B cell (primary cell): Measurements from ENCODE around the gene ACTR2. TPM values are rescaled to one million over a fixed set of nuclear protein-coding genes. Genes with fewer than 3 reads are reported as not detected.

Experiments used
- ATAC-seq: fragments of 200-7000 bp; cut with Tn5 transposase; one replicate; pipeline ENCODE4 v1.10.0; 2021; ENCODE audit warnings: low read depth, mild to moderate bottlenecking, moderate number of reproducible peaks, moderate library complexity
- CTCF ChIA-PET: fragments of 350-600 bp; sonication (Branson Sonifier 250); formaldehyde crosslinking; loops from one replicate; lab custom pipeline; 2021; ENCODE audit warnings: antibody characterized with exemption, inconsistent platforms; lab: Charles Lee
- POLR2A ChIA-PET: fragments of 350-600 bp; sonication (Branson Sonifier 250); formaldehyde crosslinking; loops from one replicate; lab custom pipeline; 2021; ENCODE audit warnings: antibody characterized with exemption; lab: Charles Lee
- DNase-seq: peaks from one replicate; pipeline ENCODE4 v3.0.0; 2013
- H2AFZ ChIP-seq: 2 replicates; pipeline ENCODE4 v1.6.1; 2012; ENCODE audit warnings: mild to moderate bottlenecking, low read depth, low read length; ENCODE audit not compliant: insufficient read depth, poor library complexity, severe bottlenecking
- H3K27ac ChIP-seq, 2 donors: 1 replicate in 1 of 2; 2 replicates in 1 of 2; pipeline ENCODE4 v1.5.1; 2012 to 2013; ENCODE audit warnings: low read length in 2 of 2, mild to moderate bottlenecking in 2 of 2, moderate library complexity in 1 of 2
- H3K27me3 ChIP-seq, 4 experiments: fragments of 200-600 bp in 1 of 4; sonication (generic) in 1 of 4; replicated peaks in 1 of 4; 1 replicate in 2 of 4; 2 replicates in 2 of 4; pipeline versions ENCODE4 v1.6.1 to v1.7.0; 2013 to 2016; ENCODE audit warnings: low read length in 3 of 4, mild to moderate bottlenecking in 2 of 4, mixed read lengths in 1 of 4, moderate library complexity in 1 of 4; ENCODE audit not compliant: insufficient read depth in 4 of 4, control insufficient read depth in 3 of 4; ENCODE audit errors: control extremely low read depth in 1 of 4
- H3K36me3 ChIP-seq, 2 experiments: replicated peaks in 1 of 2; 1 replicate in 1 of 2; 2 replicates in 1 of 2; pipeline versions ENCODE4 v1.6.1 to v1.7.1; 2013; ENCODE audit warnings: low read length in 1 of 2; ENCODE audit not compliant: insufficient read depth in 2 of 2, control insufficient read depth in 1 of 2; ENCODE audit errors: control extremely low read depth in 1 of 2, extremely low read depth in 1 of 2
- H3K4me1 ChIP-seq, 2 donors: fragments of 200-600 bp in 1 of 2; sonication (generic) in 1 of 2; 1 replicate in 1 of 2; 2 replicates in 1 of 2; pipeline versions ENCODE4 v1.5.1 to v1.6.1; 2013 to 2017; ENCODE audit warnings: low read length in 2 of 2; ENCODE audit not compliant: control insufficient read depth in 2 of 2, insufficient read depth in 2 of 2
- H3K4me2 ChIP-seq: replicated peaks from 2 replicates; pipeline ENCODE3; 2012; ENCODE audit warnings: mild to moderate bottlenecking, low read depth, low read length; ENCODE audit not compliant: poor library complexity, severe bottlenecking
- H3K4me3 ChIP-seq, 5 experiments: fragments of 200-600 bp in 1 of 5; sonication (generic) in 1 of 5; 1 replicate in 3 of 5; 2 replicates in 2 of 5; pipeline versions ENCODE4 v1.5.1 to v1.7.0; 2011 to 2016; ENCODE audit warnings: low read length in 4 of 5, mild to moderate bottlenecking in 4 of 5, low read depth in 2 of 5, control low read depth in 1 of 5, moderate library complexity in 1 of 5; ENCODE audit not compliant: insufficient read depth in 1 of 5; ENCODE audit errors: control extremely low read depth in 1 of 5, extremely low read depth in 1 of 5
- H3K79me2 ChIP-seq: fragments of 200-600 bp; sonication (generic); one replicate; pipeline ENCODE4 v1.6.0; 2016; ENCODE audit warnings: low read length; ENCODE audit not compliant: control insufficient read depth, insufficient read depth
- H3K9ac ChIP-seq: fragments of 200-600 bp; sonication (generic); 2 replicates; pipeline ENCODE4 v1.6.1; 2017; ENCODE audit warnings: mild to moderate bottlenecking, low read length, moderate library complexity
- H3K9me3 ChIP-seq, 3 donors: one replicate each; pipeline versions ENCODE4 v1.6.1 to v1.7.1; 2013; ENCODE audit warnings: low read length in 2 of 3; ENCODE audit not compliant: control insufficient read depth in 2 of 3, insufficient read depth in 1 of 3; ENCODE audit errors: control extremely low read depth in 1 of 3
- H4K20me1 ChIP-seq: 2 replicates; pipeline ENCODE4 v1.6.0; 2012; ENCODE audit warnings: mild to moderate bottlenecking, low read length; ENCODE audit not compliant: insufficient read depth, control insufficient read depth, poor library complexity, severe bottlenecking
- H3K27ac Mint-ChIP-seq: one replicate; pipeline ENCODE4 v1.8.0; 2021; ENCODE audit warnings: mixed read lengths
- H3K27me3 Mint-ChIP-seq: one replicate; pipeline ENCODE4 v1.8.0; 2021; ENCODE audit warnings: mixed read lengths
- H3K4me1 Mint-ChIP-seq: one replicate; pipeline ENCODE4 v1.8.0; 2021; ENCODE audit warnings: mixed read lengths
- H3K4me3 Mint-ChIP-seq: one replicate; pipeline ENCODE4 v1.8.0; 2021; ENCODE audit warnings: mixed read lengths
- H3K9me3 Mint-ChIP-seq: one replicate; pipeline ENCODE4 v1.8.0; 2022; ENCODE audit warnings: mixed read lengths; ENCODE audit not compliant: insufficient read depth
- EZH2 ChIP-seq: IDR thresholded peaks from 2 replicates; pipeline ENCODE4 v1.6.1; 2012; ENCODE audit warnings: borderline replicate concordance, low read depth, mild to moderate bottlenecking, moderate library complexity, low read length; ENCODE audit not compliant: insufficient read depth, poor library complexity, severe bottlenecking
- WGBS: methylation state at CpG from one replicate; pipeline ENCODE4 v1.1.5; 2013; ENCODE audit warnings: missing lambda C conversion rate; ENCODE audit not compliant: insufficient coverage; 5-methylcytosine and 5-hydroxymethylcytosine counted together
- intact Hi-C: fragments of 100-400 bp; cut with micrococcal nuclease; formaldehyde crosslinking; loops from one replicate; pipeline ENCODE4 v1.10.0; 2022
- polyA plus RNA-seq: library from polyadenylated mRNA; depleted of rRNA; stranded (reverse); fragments of >200 nt; gene quantifications from 2 replicates; pipeline ENCODE4 v1.2.3, GENCODE V29; 2012
- total RNA-seq, 2 donors: library from RNA; stranded (reverse); fragments of 120-200 nt in 1 of 2; gene quantifications; 1 replicate in 1 of 2; 2 replicates in 1 of 2; pipeline versions ENCODE4 v1.2.3 to v1.2.4, GENCODE V29; 2013 to 2022
- TF ChIP-seq, protein P1 (sequence below): fragments of 200-600 bp; IDR thresholded peaks from one replicate; pipeline ENCODE4 v1.8.0; 2022; ENCODE audit warnings: antibody characterized with exemption, mild to moderate bottlenecking

The ACTR2 gene
- total and polyA plus RNA-seq, 2 donors (not counting 1 experiment from before 2014, with no cell fraction given): 41.8 to 284 TPM

DNA sequence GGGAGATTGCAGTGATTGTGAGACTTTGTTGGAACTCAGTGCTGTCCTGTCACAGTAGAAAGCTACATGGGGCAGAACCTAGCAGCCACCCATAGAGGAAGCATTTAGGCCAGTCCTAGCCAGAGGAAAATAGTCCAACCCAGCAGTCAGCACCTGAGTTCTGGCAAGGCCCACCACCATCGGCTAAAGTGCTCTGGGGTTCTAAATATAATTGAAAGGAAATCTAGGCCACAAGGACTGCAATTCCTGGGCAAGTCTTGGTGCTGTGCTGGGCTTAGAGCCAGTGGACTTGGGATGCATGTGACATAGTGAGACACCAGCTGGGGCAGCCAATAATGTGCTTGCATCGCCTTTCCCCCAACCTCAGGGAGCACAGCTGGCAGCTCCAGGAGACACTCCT is 28.9 kb upstream of the ACTR2 start:
- Histone ChIP-seq H3K36me3 (no peaks in the 10 kb centered on the region), H3K9ac (no peak overlapping the region), H3K4me1 (no peaks in the 10 kb centered on the region), H3K79me2 (no peaks in the 10 kb centered on the region), H4K20me1 (no peaks in the 10 kb centered on the region), H3K4me3 (no peak overlapping the region), H3K9me3 (no peaks in the 10 kb centered on the region), H3K4me2 (no peak overlapping the region), H3K27me3 (no peaks in the 10 kb centered on the region), H3K27ac (no peak overlapping the region), H2AFZ (no peak overlapping the region)
- TF ChIP-seq, protein P1, sequence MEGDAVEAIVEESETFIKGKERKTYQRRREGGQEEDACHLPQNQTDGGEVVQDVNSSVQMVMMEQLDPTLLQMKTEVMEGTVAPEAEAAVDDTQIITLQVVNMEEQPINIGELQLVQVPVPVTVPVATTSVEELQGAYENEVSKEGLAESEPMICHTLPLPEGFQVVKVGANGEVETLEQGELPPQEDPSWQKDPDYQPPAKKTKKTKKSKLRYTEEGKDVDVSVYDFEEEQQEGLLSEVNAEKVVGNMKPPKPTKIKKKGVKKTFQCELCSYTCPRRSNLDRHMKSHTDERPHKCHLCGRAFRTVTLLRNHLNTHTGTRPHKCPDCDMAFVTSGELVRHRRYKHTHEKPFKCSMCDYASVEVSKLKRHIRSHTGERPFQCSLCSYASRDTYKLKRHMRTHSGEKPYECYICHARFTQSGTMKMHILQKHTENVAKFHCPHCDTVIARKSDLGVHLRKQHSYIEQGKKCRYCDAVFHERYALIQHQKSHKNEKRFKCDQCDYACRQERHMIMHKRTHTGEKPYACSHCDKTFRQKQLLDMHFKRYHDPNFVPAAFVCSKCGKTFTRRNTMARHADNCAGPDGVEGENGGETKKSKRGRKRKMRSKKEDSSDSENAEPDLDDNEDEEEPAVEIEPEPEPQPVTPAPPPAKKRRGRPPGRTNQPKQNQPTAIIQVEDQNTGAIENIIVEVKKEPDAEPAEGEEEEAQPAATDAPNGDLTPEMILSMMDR: no peak
- no peak for TF ChIP-seq EZH2
- POLR2A ChIA-PET: no interaction called here
- CTCF ChIA-PET: no interaction called here
- intact Hi-C loops: no loop called here
- Mint-ChIP-seq H3K4me1 (no peaks in the 10 kb centered on the region), H3K4me3 (no peak overlapping the region), H3K9me3 (no peaks in the 10 kb centered on the region), H3K27ac (no peak overlapping the region), H3K27me3 (peaks cover 4% of the 10 kb centered on the region)
- 100% methylated on average over 1 of the region's 2 CpGs for WGBS
- no peak for DNase-seq
- ATAC-seq: no peak

DNA sequence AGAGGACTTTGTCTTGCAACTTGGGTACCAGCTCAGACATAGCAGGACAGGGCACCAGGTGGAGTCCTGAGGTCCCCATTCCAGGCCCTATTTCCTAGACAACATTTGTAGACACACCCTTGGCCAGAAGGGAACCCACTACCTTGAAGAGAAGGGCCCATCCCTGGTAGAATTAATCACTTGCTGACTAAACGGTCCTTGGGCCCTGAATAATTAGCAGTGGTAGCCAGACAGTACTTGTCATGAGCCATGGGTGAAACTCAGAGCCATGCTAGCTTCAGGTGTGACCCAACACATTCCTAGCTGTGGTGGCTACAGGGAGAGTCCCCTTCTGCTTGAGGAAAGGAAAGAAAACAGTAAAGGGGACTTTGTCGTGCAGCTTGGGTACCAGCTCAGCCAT is 28.5 kb upstream of the ACTR2 start:
- Histone ChIP-seq H3K9me3 (no peaks in the 10 kb centered on the region), H3K4me1 (no peaks in the 10 kb centered on the region), H3K27me3 (no peaks in the 10 kb centered on the region), H3K4me3 (no peak overlapping the region), H3K4me2 (no peak overlapping the region), H3K79me2 (no peaks in the 10 kb centered on the region), H3K36me3 (no peaks in the 10 kb centered on the region), H4K20me1 (no peaks in the 10 kb centered on the region), H3K27ac (no peak overlapping the region), H2AFZ (no peak overlapping the region), H3K9ac (no peak overlapping the region)
- ChIA-PET CTCF (no interaction called here), POLR2A (no interaction called here)
- no peak overlapping the region for H3K27ac Mint-ChIP-seq
- H3K9me3 Mint-ChIP-seq: no peaks in the 10 kb centered on the region
- ATAC-seq: no peak
- intact Hi-C loops: no loop called here
- WGBS: 80% methylated on average over 2 of the region's 2 CpGs
- H3K4me3 Mint-ChIP-seq: no peak overlapping the region
- no peak for TF ChIP-seq EZH2
- TF ChIP-seq, protein P1: no peak
- peaks cover 4% of the 10 kb centered on the region for H3K27me3 Mint-ChIP-seq
- no peaks in the 10 kb centered on the region for H3K4me1 Mint-ChIP-seq
- no peak for DNase-seq
